HEK293 (cell line): ENCODE results near the gene ZCCHC2.

ENCODE experiments used
- CTCF ChIA-PET: fragments of 350-600 bp; formaldehyde crosslinking; extraction: SDS; loops from one replicate; lab custom pipeline; 2021; ENCODE audit warnings: antibody characterized with exemption; lab: Yijun Ruan, JAX
- POLR2A ChIA-PET: fragments of 300-600 bp; formaldehyde crosslinking; extraction: SDS; loops from one replicate; lab custom pipeline; 2020; ENCODE audit warnings: antibody characterized with exemption, inconsistent platforms; lab: Yijun Ruan, JAX
- H3K27ac ChIP-seq: fragments of 200-500 bp; sonication (Bioruptor generic); 2 replicates; pipeline ENCODE4 v1.5.1; 2014; ENCODE audit warnings: low read depth, low read length, control low read depth, inconsistent platforms; ENCODE audit errors: extremely low read depth
- H3K36me3 ChIP-seq, 2 experiments: fragments of 200-500 bp in 1 of 2; sonication (Bioruptor generic) in 1 of 2; 1 replicate in 1 of 2; 2 replicates in 1 of 2; pipeline ENCODE4 v1.5.1; 2014 to 2017; ENCODE audit warnings: inconsistent platforms in 2 of 2, low read length in 2 of 2; ENCODE audit not compliant: control insufficient read depth in 2 of 2, insufficient read depth in 1 of 2
- H3K4me1 ChIP-seq: fragments of 200-500 bp; sonication (Bioruptor generic); 2 replicates; pipeline ENCODE4 v1.5.1; 2014; ENCODE audit warnings: mild to moderate bottlenecking, low read length, inconsistent platforms; ENCODE audit not compliant: control insufficient read depth, insufficient read depth
- H3K4me3 ChIP-seq: 2 replicates; pipeline ENCODE4 v1.5.1; 2011; ENCODE audit warnings: low read depth, mild to moderate bottlenecking, control low read depth, low read length, moderate library complexity
- H3K9me3 ChIP-seq: fragments of 200-500 bp; sonication (Bioruptor generic); 2 replicates; pipeline ENCODE4 v1.5.1; 2014; ENCODE audit warnings: low read depth, low read length, inconsistent platforms; ENCODE audit not compliant: control insufficient read depth, insufficient read depth
- ATF2 ChIP-seq: fragments of 450-650 bp; formaldehyde crosslinking; IDR thresholded peaks from 2 replicates; pipeline ENCODE4 v1.5.1; 2016; ENCODE audit warnings: missing biosample characterization, missing genetic modification characterization, low read depth
- CTCF ChIP-seq: fragments of 450-650 bp; formaldehyde crosslinking; IDR thresholded peaks from 2 replicates; pipeline ENCODE4 v1.5.1; 2016; ENCODE audit warnings: missing biosample characterization, missing genetic modification characterization
- PRDM10 ChIP-seq: fragments of 450-650 bp; formaldehyde crosslinking; IDR thresholded peaks from 2 replicates; pipeline ENCODE4 v1.5.1; 2016; ENCODE audit warnings: missing biosample characterization, missing genetic modification characterization
- SCRT1 ChIP-seq: fragments of 450-650 bp; formaldehyde crosslinking; IDR thresholded peaks from 2 replicates; pipeline ENCODE4 v1.5.1; 2016; ENCODE audit warnings: missing biosample characterization, missing genetic modification characterization, borderline replicate concordance
- TCF7L2 ChIP-seq: IDR thresholded peaks from 2 replicates; pipeline ENCODE4 v1.6.1; 2011; ENCODE audit warnings: low read depth, mild to moderate bottlenecking, inconsistent platforms, low read length, moderate library complexity, borderline replicate concordance
- ZNF140 ChIP-seq: fragments of 450-650 bp; formaldehyde crosslinking; IDR thresholded peaks from 2 replicates; pipeline ENCODE4 v1.5.1; 2016; ENCODE audit warnings: missing biosample characterization, missing genetic modification characterization
- ZNF202 ChIP-seq: fragments of 450-650 bp; formaldehyde crosslinking; IDR thresholded peaks from 2 replicates; pipeline ENCODE4 v1.5.1; 2016; ENCODE audit warnings: missing biosample characterization, missing genetic modification characterization, borderline replicate concordance
- ZNF211 ChIP-seq: fragments of 450-650 bp; formaldehyde crosslinking; IDR thresholded peaks from 2 replicates; pipeline ENCODE4 v1.5.1; 2016; ENCODE audit warnings: low read depth, missing biosample characterization, missing genetic modification characterization
- ZNF394 ChIP-seq: fragments of 450-650 bp; formaldehyde crosslinking; IDR thresholded peaks from 2 replicates; pipeline ENCODE4 v1.5.1; 2016; ENCODE audit warnings: missing biosample characterization, missing genetic modification characterization, mild to moderate bottlenecking, moderate library complexity, borderline replicate concordance
- ZNF510 ChIP-seq: fragments of 450-650 bp; formaldehyde crosslinking; IDR thresholded peaks from 2 replicates; pipeline ENCODE4 v1.5.1; 2018; ENCODE audit warnings: mild to moderate bottlenecking, missing genetic modification characterization, missing biosample characterization; ENCODE audit not compliant: insufficient replicate concordance
- ZNF585B ChIP-seq: fragments of 450-650 bp; formaldehyde crosslinking; IDR thresholded peaks from 2 replicates; pipeline ENCODE4 v1.5.1; 2016; ENCODE audit warnings: missing biosample characterization, missing genetic modification characterization
- ZNF596 ChIP-seq: fragments of 450-650 bp; IDR thresholded peaks from 2 replicates; pipeline ENCODE4 v1.5.0; 2018; ENCODE audit warnings: missing biosample characterization, mild to moderate bottlenecking, missing genetic modification characterization, moderate library complexity
- ZNF639 ChIP-seq: fragments of 450-650 bp; formaldehyde crosslinking; IDR thresholded peaks from 2 replicates; pipeline ENCODE4 v1.5.1; 2016; ENCODE audit warnings: missing biosample characterization, missing genetic modification characterization
- ZNF704 ChIP-seq: fragments of 450-650 bp; formaldehyde crosslinking; IDR thresholded peaks from 2 replicates; pipeline ENCODE4 v1.5.1; 2016; ENCODE audit warnings: missing biosample characterization, missing genetic modification characterization
- ZNF792 ChIP-seq: fragments of 450-650 bp; formaldehyde crosslinking; IDR thresholded peaks from 2 replicates; pipeline ENCODE4 v1.5.1; 2016; ENCODE audit warnings: missing biosample characterization, missing genetic modification characterization

Gene ZCCHC2

GRCh38 chr18:62554061-62554815 is 31.4 kb downstream of the ZCCHC2 start:
- ChIA-PET POLR2A (no interaction called here), CTCF (no interaction called here)
- Histone ChIP-seq H3K27ac (no peak overlapping the region), H3K9me3 (no peaks in the 10 kb centered on the region), H3K4me3 (no peak overlapping the region), H3K36me3 (peaks cover 57 to 61% of the 10 kb centered on the region in 2 experiments), H3K4me1 (no peaks in the 10 kb centered on the region)
- TF ChIP-seq ZNF202 (no peak), ATF2 (tag by site-specific recombination) (no peak), ZNF596 (tag by site-specific recombination) (no peak), ZNF394 (no peak), PRDM10 (tag by site-specific recombination) (no peak), ZNF211 (tag by site-specific recombination) (no peak), ZNF585B (no peak), ZNF792 (tag by site-specific recombination) (no peak), ZNF704 (tag by site-specific recombination) (no peak), SCRT1 (tag by site-specific recombination) (no peak), TCF7L2 (no peak), ZNF639 (tag by site-specific recombination) (no peak), ZNF140 (tag by site-specific recombination) (no peak)

- Histone ChIP-seq H3K4me3 (no peak overlapping the region), H3K4me1 (no peaks in the 10 kb centered on the region), H3K9me3 (no peaks in the 10 kb centered on the region), H3K27ac (no peak overlapping the region), H3K36me3 (peaks cover 55 to 59% of the 10 kb centered on the region in 2 experiments)
- ChIA-PET CTCF (no interaction called here), POLR2A (no interaction called here)
- TF ChIP-seq ZNF510 (peak; percentile 29), CTCF (tag by site-specific recombination) (no peak), ZNF704 (tag by site-specific recombination) (no peak)
Measured at GRCh38 chr18:62555135-62555534, 32.3 kb downstream of the ZCCHC2 start.
